Right lobe of liver (tissue), 6 donors: ENCODE measurements around the gene CAST. TPM values are rescaled to one million over a fixed set of nuclear protein-coding genes. Genes with fewer than 3 reads are reported as not detected.

Experiments
- ATAC-seq, 4 donors: fragments of 200-7000 bp; cut with Tn5 transposase; one replicate each; pipeline ENCODE4 v1.9.1; 2020; ENCODE audit warnings: mild to moderate bottlenecking in 4 of 4, moderate library complexity in 4 of 4
- DNase-seq, 3 donors: peaks; one replicate each; pipeline ENCODE4 v3.0.0-alpha.2; 2020
- H3K27ac ChIP-seq, 3 donors: fragments of 200-600 bp; one replicate each; pipeline ENCODE4 v1.8.0; 2022
- H3K27me3 ChIP-seq, 2 donors: fragments of 200-600 bp; one replicate each; pipeline ENCODE4 v1.8.0; 2022
- H3K36me3 ChIP-seq, 4 donors: fragments of 200-600 bp; sonication (generic) in 1 of 4; one replicate each; pipeline versions ENCODE4 v1.5.1 to v1.8.0; 2017 to 2022; ENCODE audit warnings: control low read depth in 1 of 4
- H3K4me1 ChIP-seq, 4 donors: fragments of 200-600 bp; sonication (generic) in 1 of 4; one replicate each; pipeline versions ENCODE4 v1.5.1 to v1.8.0; 2017 to 2022; ENCODE audit warnings: control low read depth in 1 of 4
- H3K4me3 ChIP-seq, 3 donors: fragments of 200-600 bp; one replicate each; pipeline ENCODE4 v1.8.0; 2022
- H3K9me3 ChIP-seq, 4 donors: fragments of 200-600 bp; sonication (generic) in 1 of 4; one replicate each; pipeline versions ENCODE4 v1.5.1 to v1.8.0; 2017 to 2022; ENCODE audit warnings: control low read depth in 1 of 4
- POLR2A ChIP-seq: fragments of 450-650 bp; IDR thresholded peaks from one replicate; pipeline ENCODE4 v1.6.1; 2017; ENCODE audit warnings: antibody characterized with exemption, mild to moderate bottlenecking
- WGBS: methylation state at CpG from one replicate; pipeline ENCODE4 v1.1.6; 2018; ENCODE audit warnings: low coverage, low lambda C conversion rate; ENCODE audit not compliant: insufficient coverage; ENCODE audit errors: missing lambda C conversion rate; 5-methylcytosine and 5-hydroxymethylcytosine counted together
- intact Hi-C, 2 donors: fragments of 100-400 bp; cut with DNase I; formaldehyde crosslinking; loops; one replicate each; pipeline versions ENCODE4 v1.11.2 to v1.14.1; 2022
- total RNA-seq, 6 experiments: library from RNA; depleted of rRNA in 2 of 6; stranded (reverse); fragments of >200 nt in 2 of 6; fragmentation: NEBNext Ultra II Directional in 3 of 6; extraction: Animal tissue kit (Norgen Biotek cat#: 25700) in 3 of 6; gene quantifications; one replicate each; pipeline versions ENCODE4 v1.1.0 to v1.2.4, GENCODE V29; 2016 to 2023
- TF ChIP-seq, protein P1 (sequence below), 4 donors: fragments of 200-600 bp in 3 of 4; fragments of 450-650 bp in 1 of 4; IDR thresholded peaks; one replicate each; pipeline versions ENCODE4 v1.5.1 to v1.8.0; 2016 to 2022; ENCODE audit warnings: antibody characterized with exemption in 4 of 4, mild to moderate bottlenecking in 2 of 4
- donor health status: DM: no; HTN: yes; CAD: no.
- donor health status: DM: no; HTN: no; CAD: no.
- donor health status: DM: no; HTN: no; CAD: no.
- donor health status: DM: no; HTN: yes; CAD: no.
- donor health status: DM: no; HTN: yes; CAD: no.

CAST gene
- total RNA-seq, 6 experiments from 2014 or later: 86.8 to 187 (median 123) TPM

DNA sequence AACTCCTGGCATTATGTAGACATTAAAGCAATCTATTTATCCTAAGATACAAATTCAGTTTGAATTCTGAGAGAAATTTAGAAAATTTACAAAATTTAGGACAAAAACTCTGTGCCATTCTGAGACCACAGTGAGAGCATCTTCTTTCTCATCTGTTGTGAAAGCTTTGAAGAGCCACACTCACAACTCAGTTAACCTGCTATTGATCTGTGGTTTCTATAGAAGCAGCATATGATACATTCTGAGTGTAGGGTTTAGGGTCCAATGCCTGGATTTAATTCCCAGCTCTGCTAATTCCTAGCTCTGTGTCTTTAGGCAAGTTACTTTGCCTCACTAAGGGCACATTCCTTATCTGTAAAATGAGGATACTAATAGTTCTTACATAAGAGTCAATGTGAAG is 21.6 kb downstream of the CAST start:
- Histone ChIP-seq H3K27me3 (no peaks in the 10 kb centered on the region), H3K36me3 (peaks cover 0 to 6% (median 0%) of the 10 kb centered on the region in 4 donors), H3K4me1 (peaks cover 0 to 3% (median 0%) of the 10 kb centered on the region in 4 donors), H3K27ac (no peak overlapping the region), H3K4me3 (no peak overlapping the region), H3K9me3 (no peaks in the 10 kb centered on the region)
- intact Hi-C loops: loop anchor here (10.0 kb wide), 2 partner anchors 59 to 69 kb away; no protein-coding TSS in a partner anchor
- TF ChIP-seq, protein P1, sequence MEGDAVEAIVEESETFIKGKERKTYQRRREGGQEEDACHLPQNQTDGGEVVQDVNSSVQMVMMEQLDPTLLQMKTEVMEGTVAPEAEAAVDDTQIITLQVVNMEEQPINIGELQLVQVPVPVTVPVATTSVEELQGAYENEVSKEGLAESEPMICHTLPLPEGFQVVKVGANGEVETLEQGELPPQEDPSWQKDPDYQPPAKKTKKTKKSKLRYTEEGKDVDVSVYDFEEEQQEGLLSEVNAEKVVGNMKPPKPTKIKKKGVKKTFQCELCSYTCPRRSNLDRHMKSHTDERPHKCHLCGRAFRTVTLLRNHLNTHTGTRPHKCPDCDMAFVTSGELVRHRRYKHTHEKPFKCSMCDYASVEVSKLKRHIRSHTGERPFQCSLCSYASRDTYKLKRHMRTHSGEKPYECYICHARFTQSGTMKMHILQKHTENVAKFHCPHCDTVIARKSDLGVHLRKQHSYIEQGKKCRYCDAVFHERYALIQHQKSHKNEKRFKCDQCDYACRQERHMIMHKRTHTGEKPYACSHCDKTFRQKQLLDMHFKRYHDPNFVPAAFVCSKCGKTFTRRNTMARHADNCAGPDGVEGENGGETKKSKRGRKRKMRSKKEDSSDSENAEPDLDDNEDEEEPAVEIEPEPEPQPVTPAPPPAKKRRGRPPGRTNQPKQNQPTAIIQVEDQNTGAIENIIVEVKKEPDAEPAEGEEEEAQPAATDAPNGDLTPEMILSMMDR (IDR thresholded peaks at IDR 0.05): no peak
- DNase-seq (no peak), ATAC-seq (no peak)

DNA sequence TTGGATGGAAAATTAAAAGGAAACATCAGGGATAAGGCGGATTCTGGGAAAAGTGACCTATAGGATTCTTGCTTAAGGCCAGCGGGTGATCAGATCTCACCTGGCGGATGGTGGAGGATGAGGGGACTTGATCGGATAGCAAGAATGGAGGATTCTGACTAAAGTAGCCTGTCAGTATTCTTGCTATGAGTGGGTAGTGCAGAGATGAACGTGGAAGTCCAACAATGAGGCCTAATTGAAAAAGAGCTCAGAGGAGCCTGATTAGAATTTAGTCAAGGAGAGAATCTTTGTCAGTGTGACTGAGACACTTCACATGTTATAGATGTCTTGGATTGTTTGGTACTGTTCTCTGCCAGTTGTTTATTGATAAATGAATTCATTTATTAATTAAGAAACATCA is 24.9 kb downstream of the CAST start:
- H3K9me3 ChIP-seq: no peaks in the 10 kb centered on the region
- H3K4me1 ChIP-seq: peaks cover 0 to 16% (median 6%) of the 10 kb centered on the region in 4 donors
- no peak overlapping the region for H3K27ac ChIP-seq
- H3K4me3 ChIP-seq: no peak overlapping the region
- TF ChIP-seq POLR2A: no peak
- TF ChIP-seq, protein P1 (IDR thresholded peaks at IDR 0.05): no peak
- no peaks in the 10 kb centered on the region for H3K27me3 ChIP-seq
- ATAC-seq (no peak), DNase-seq (no peak)
- peaks cover 0 to 6% (median 0%) of the 10 kb centered on the region in 4 donors for H3K36me3 ChIP-seq
- WGBS: 92% methylated on average over 5 of the region's 5 CpGs
- intact Hi-C loops: loop anchor here (10.0 kb wide), 2 partner anchors 62 to 72 kb away; no protein-coding TSS in a partner anchor

- H3K9me3 ChIP-seq: no peaks in the 10 kb centered on the region
- TF ChIP-seq, protein P1 (IDR thresholded peaks at IDR 0.05): peak; percentile 61 to 69 (median 64)
- no peak for TF ChIP-seq POLR2A
- no peaks in the 10 kb centered on the region for H3K27me3 ChIP-seq
- H3K4me1 ChIP-seq: peaks cover 0 to 18% (median 6%) of the 10 kb centered on the region in 4 donors
- DNase-seq: no peak
- intact Hi-C loops: loop anchor here (10.0 kb wide), 2 partner anchors 63 to 73 kb away; no protein-coding TSS in a partner anchor
- 35% methylated on average over 5 of the region's 5 CpGs for WGBS
- peaks cover 0 to 6% (median 0%) of the 10 kb centered on the region in 4 donors for H3K36me3 ChIP-seq
- H3K4me3 ChIP-seq: peak overlapping the region in 1 of 3 donors; percentile 17
- peak; percentile 73 to 81 (median 77) for ATAC-seq
- no peak overlapping the region for H3K27ac ChIP-seq
These were observed 25.8 kb downstream of the CAST start for GRCh38 chr5:96687812-96688453.

DNA sequence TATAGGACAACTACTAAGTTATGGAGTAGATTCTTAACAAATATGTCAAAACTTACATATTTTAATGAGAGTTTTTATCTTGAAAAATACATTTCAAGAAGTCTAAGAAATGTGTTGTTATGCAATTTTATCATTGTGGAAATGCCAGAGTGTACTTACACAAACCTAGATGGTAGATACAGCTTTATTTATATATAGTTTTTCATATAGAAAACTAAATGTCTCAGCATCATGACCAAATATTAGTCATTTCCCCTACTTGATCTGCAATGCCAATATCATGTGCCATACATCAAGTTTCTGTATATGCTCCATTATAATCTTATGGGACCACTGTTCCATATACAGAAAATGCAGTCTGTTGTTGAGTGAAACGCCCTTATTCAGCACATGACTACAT is 28.7 kb downstream of the CAST start:
- ATAC-seq (no peak), DNase-seq (no peak)
- WGBS: 85% methylated on average over 1 of the region's 1 CpG
- Histone ChIP-seq H3K36me3 (peaks cover 0 to 2% (median 0%) of the 10 kb centered on the region in 4 donors), H3K27ac (peak overlapping the region in 1 of 3 donors; percentile 6), H3K4me1 (peaks cover 0 to 18% (median 6%) of the 10 kb centered on the region in 4 donors), H3K9me3 (no peaks in the 10 kb centered on the region), H3K27me3 (no peaks in the 10 kb centered on the region), H3K4me3 (no peak overlapping the region)
- intact Hi-C loops: no loop called here
- TF ChIP-seq POLR2A: no peak
- TF ChIP-seq, protein P1 (IDR thresholded peaks at IDR 0.05): no peak
